Activated naive CD8-positive, alpha-beta T cell treated with anti-CD3 and anti-CD28 coated beads, Interleukin-2, amount 50 U/mL, for 16 hours (primary cell): ENCODE measurements around the gene KAT2B.
A peak's percentile ranks its signal among the peaks of the same experiment; 100 is the strongest.
"Not testable (repeated sequence)": the region's sequence is repeated elsewhere in the genome, so short reads cannot be mapped to it uniquely, and the experiment has no call there.

Source experiments
- DNase-seq: peaks from one replicate; pipeline ENCODE4 v3.0.0-alpha.2; 2020; ENCODE audit warnings: low read depth, low spot score

The KAT2B gene

DNA sequence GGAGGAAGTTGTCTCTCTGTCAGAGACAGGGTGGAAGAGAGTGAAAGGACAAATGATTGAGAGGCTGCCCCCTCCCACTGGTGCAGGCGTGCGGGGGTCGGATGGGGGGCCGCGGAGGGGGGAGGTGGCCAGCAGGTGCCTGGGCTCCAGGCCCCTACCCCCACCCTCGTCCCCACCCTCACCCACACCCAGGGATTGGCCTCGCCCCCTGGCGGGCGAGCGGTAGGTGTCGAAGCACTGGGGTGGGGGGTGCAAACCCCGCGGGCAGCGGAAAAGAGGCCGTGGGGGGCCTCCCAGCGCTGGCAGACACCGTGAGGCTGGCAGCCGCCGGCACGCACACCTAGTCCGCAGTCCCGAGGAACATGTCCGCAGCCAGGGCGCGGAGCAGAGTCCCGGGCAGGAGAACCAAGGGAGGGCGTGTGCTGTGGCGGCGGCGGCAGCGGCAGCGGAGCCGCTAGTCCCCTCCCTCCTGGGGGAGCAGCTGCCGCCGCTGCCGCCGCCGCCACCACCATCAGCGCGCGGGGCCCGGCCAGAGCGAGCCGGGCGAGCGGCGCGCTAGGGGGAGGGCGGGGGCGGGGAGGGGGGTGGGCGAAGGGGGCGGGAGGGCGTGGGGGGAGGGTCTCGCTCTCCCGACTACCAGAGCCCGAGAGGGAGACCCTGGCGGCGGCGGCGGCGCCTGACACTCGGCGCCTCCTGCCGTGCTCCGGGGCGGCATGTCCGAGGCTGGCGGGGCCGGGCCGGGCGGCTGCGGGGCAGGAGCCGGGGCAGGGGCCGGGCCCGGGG lies at the start of gene KAT2B:
KAT2B (plus strand) TSS at position 682 of the 783 bp plus-strand sequence; CDS start at position 714, 32 bp downstream.
- peak; percentile 68 for DNase-seq

DNA sequence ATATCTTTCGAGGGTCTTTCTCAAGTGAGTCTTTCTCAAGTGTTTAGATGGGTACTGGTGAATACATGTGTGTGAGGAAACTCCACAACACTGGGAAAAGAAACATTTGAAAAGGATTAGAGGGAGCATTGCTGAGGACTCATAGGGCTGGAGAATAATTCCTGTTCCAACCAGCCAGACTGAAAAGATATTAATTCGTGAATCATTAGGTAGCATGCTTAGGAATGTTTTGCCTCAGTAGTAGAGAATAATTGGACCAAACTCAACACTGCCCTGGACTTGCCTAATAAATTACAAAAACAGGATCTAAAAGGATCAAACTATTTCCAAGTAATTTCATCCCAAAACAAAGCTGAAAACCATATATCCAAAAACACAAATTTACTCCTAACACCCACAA lies 45.5 kb upstream of the KAT2B start:
- DNase-seq, result no peak

DNA sequence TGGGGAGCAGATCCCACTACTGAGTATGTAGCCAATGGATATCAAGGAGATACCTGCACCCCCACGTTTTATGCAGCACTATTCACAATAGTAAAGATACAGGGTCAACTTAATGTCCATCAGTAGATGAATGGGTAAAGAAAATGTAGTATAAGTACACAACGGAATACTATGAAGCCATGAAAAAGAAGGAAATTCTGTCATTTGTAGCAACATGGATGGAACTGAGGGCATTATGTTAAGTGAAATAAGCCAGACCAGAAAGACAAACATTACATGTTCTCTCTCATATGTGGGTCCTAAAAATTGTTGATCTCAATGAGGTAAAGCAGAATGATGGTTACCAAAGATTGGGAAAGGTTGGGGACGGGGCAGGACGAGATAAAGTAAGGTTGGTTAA lies 42.7 kb upstream of the KAT2B start:
- DNase-seq, result no peak

DNA sequence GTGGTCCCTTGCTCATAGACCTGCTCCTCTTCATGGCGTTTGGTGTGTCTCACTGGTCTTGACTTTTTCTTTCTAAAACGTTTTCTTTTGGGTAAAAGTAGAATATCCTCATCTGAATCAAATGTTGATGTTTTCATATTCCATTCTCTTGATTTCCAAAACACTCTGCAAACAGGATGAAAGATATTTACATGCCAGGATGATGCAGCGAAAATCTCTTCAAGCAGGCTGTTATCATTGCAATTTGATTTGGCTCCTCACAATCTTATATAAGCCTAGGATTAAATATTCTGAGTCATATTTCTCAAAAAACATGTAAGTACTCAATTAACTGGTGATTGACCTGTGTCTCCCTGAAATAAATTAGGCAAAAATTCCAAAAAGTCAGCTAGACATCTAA lies 38.3 kb upstream of the KAT2B start:
- no peak for DNase-seq

DNA sequence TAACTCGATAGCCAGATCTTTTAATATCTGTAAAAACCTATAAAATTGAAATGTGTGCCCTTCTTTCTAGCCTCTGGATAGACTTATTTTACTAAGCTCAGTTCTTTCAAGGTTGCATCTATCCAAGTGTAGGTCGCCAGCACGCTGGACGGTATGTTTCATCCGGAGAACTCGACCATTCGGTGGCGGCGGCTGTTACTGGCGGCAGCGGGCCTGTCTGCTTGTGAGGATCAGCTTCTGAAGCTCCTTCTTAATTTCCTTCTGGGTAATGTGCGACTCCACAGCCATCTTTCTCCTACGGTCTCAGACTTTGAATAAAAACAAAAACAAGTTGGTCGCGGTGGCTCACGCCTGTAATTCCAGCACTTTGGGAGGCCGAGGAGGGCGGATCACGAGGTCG lies 32.3 kb upstream of the KAT2B start:
- DNase-seq, result no peak

DNA sequence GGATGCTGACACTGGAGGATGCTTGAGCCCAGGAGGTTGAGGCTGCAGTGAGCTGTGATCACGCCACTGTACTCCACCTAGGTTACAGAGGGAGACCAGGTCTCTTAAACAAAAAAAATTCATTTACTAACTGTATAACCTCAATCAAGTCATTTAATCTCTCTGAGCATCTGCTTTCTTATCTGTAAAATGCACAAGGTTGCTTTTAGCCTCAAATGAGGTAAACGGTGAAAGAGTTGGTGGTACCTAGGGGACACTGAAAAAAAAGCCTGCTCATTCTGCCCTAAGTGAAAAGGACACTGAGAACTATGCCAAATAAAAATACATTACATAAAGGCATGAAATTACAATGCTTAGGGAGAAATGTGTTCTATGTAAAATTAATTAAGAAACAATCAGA lies 31.6 kb upstream of the KAT2B start:
- no peak for DNase-seq

DNA sequence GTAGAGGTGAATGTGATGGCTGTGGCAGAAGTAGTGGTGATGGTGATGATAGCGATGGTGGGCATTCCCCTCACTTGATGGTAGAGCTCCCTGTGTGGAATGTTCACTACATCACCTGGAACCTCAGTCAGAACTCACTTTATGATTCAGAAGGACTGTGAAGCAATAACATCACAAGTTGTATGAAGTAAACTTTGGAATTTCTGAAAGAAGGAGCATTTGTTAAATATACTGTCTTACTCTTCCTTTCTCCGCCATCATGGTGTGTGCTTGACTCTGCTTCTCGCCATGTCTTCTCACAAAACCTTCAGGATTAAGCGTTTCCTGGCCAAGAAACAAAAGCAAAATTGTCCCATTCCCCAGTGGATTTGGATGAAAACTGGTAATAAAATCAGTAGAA lies 28.1 kb upstream of the KAT2B start, which contains the start of gene PP2D1:
PP2D1 (minus strand) TSS at position 101 of the 400 bp plus-strand sequence. CDS start 192 bp downstream, outside the sequence.
- no peak for DNase-seq

DNA sequence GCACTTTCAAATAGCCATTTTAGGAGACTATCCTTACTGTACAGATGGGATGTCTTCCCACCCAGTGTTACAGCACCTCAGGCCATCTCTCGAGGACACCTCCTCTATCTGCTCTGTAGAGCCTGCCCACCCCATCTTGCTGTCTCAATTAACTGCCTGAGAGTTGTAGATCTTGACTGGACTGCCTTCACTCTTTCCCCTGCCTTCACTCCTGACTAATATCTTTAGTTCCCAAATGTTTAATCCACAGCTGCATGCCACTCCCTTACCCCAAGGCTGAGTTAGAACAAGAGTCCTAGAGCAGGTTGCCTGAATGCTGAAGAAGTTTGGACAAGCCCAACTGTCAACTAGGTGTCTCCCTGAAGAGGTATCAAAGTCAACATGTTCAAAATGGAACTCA lies 26.9 kb upstream of the KAT2B start:
- DNase-seq, result no peak

DNA sequence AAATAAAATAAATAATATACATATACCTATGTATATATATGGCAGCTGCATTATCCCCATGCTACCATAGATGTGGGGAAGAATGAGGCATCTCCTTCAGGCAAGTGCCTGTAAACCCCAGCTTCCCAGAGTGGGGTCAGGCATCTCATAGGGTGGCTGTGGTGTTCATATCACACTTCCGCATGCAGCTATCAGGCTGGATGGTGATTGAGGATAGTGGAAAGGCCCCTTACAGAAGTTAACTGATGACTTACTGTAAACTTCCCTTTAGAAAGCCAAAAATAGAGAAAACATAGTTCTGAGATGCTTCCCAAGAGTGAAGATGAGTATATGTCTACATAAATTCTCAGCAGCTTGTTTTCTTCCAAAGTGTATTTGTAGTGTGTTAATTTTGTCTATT lies 24.7 kb upstream of the KAT2B start:
- no peak for DNase-seq

DNA sequence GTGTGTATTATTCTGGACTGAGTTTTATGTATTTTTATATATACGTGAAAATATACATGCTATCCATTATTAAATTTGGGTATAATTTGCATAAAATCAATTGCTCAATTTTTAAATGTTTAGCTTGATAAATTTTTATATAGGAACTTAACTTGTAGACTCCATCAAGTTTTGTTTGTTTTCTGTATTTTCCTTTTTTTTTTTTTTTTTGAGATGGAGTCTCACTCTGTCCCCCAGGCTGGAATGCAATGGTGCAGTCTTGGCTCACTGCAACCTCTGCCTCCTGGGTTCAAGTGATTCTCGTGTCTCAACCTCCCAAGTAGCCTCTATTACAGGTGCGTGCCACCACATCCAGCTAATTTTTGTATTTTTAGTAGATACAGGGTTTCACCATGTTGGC lies 24.2 kb upstream of the KAT2B start:
- DNase-seq, result not testable (repeated sequence)

DNA sequence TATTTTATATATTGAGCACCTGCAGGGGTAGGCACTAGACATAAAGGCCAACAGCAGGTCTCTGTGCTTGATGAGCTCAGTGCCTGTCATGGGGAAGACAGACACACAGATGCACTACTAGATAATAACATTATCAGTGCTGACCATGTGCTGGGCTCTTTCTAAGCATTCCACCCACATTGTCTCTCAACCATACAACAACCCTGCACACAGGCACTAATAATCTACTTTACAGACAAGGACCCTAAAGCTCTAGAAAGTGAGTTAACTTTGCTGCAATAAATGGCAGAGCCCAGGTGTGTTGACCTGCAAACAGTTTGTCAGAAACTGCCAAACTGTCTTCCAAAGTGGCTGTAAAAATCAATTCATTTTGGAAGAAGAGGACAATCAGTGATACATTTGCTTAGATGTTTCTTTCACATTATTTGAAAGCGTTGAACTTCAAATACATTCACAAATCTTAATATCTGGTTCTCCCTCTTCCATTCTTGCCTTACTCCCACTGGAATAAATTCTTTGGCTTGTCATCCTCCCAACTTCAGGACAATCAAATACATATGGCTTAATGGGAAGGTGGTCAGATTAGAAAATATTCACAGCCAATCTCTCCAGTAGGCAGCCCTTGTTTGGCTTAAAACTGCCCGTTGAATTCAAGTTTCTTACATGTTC lies 17.2 kb upstream of the KAT2B start:
- no peak for DNase-seq

DNA sequence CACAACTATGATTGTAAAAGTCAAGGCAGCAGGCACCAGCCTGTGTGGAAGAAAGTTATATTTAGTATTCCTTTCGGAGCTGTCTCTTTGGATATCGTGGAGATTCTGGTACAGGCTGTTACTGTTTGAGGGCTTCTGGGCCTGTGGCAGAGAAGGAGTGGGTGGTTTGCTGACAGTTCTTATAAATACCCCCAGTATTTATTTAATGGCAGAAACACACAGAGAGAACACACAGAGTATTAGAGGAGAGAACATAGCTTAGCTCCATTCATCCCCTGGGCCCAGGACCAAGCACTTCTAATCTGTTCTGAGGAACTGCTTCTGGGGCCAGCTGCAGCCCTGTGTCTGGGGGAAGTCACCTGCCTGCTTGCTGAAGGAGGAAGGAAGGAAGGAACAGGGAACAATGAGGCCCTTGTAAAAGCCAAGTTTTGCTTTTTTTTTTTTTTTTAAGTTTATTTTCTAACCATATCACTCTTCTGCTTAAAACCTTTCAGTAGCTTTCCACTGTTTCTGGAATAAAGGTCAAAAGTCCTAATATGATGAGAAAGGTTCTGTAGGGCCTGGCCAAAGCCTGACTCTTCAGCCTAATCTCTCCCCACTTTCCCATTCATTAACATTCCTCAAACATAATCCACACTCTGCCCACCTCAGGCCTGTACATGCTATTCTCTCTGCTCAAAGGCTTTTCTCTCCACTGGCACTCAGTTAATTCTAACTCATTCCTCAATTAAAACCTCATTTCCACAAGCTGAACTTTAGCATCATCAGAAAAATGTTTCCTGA lies 16.4 kb upstream of the KAT2B start:
- no peak for DNase-seq

DNA sequence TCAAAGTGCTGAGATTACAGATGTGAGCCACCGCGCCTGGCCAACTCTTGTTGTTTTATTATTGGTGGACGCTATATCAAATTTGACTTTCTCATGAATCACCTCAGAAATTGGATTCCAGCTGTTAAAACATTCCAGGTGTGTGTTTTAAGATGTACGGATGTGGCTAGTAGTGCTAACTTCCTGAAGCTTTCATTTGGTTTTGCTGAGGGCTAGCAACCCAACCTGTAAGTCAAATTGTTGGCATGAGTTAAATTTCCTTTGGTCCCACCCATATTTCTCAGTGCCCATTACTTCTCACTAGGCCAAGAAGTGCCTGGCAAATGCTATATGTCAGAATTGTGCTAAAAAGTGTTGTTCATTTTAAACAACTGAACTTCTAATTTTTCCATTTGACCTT lies 13.1 kb upstream of the KAT2B start:
- DNase-seq, result no peak

DNA sequence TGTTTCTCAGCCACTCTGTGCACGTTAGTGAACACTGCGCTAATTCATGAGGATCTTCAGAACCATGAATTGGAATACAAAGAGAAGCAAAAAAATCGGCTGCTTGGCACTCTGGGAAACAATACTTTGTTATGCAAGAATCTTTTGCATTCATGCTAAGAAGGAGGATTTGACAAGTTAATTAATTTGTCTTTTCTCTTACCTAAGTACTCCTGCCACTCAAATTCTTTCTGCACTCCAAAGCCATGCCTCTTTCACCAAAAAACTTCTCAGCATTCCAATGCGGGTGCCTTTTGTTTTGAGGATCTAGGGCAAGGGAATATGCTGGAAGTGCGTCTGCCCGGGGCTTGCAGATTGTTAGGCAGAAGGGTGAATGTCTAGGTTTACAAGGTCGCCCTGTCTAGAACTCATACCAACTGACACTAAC lies 11.3 kb upstream of the KAT2B start:
- DNase-seq, result no peak

DNA sequence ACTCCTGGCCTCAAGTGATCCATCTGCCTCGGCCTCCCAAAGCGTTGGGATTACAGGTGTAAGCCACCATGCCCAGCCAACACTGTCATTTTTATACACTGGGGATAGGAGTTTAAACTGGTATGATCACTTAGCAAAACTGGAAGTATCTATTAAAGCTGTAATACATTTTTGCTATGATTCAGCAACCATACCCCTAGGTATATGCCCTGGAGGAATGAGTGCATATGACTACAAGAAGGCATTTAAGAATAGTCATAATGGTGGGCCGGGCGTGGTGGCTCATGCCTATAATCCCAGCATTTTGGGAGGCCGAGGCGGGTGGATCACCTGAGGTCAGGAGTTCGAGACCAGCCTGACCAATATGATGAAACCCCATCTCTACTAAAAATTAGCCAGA lies 8.3 kb upstream of the KAT2B start:
- not testable (repeated sequence) for DNase-seq

DNA sequence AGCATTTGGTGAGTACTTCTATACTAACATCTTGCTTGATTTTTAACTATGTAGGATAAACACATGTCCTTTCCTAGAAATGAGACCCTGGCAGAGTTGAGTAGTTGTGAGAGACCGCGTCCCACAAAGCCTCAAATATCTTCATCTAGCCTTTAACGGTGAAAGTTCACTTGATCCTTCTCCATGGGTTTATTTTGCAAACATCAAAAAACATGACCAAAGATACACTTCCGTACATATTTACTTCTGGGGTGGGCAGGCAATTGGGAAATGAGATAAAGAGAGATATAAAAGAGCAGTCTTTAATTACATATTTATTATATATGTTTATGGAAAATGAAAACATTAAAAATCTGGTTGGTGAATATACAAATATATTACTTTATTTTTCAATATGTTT lies 5.2 kb upstream of the KAT2B start:
- no peak for DNase-seq

DNA sequence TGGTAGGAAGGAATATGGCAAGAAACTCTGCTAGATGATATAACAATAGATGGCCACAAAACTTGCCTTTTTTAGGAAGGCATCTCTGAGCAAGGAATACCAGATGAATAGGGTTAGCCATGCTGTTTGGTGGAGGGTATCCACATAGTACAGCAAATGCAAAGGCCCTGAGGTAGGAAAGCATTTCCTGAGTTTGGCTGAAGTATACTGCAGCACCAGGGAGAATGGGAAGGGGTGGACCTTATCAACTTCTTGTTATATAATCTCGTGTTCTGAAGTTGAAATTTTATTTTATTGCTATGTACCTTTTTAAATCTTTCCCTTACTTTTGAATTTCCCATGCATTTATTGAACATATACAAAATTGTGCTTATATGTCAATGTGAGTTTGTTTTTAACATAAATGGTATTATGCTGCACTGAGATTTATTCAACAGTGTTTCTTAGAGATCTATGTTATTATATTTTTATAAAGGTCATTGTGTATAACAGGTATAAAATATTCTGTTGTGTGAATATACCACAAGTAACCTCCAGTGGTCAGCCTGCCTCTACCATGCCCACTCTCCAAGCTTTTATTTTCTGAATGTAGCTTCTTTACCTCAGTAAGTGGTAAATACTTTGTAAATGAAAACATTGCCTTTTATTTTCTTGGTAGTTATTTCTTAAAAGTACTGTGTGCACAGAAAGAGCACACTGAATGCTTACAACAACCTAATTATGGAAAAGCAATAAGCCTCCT lies 2.8 kb upstream of the KAT2B start:
- DNase-seq, result no peak

DNA sequence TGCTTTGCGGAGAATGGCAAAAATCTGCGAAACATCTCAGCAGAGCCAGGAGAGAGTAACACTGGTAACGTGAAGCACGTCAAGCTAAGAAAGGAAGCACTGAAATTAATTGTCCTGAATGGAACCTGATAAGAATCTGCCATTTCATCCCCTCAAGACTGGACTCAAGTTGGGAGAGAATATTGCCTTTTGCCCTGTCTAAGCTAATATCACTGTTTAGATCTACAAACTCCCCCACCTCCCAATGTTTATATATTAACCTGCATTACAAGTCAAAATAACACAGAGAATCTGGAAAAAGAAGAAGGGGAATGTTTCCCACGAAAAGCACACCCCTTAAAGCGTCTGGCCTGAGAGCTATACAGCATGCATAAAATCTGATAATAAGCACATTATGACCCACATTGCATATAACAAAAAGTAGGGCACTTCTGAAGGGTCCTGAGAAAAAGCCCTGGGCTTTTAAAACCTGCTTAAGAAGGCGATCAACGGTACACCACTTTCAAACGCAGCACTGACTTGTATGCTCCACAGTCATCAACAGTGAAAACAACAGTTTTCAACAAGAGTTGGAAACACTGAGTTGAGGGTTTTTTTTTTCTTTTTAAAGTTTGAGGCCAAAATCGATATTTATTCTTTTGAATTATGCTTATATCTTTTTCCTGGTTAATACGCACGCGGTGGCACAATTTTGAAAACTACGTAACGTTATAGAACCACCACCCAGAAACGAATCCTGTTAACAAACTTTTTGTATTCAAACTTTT lies 1.4 kb upstream of the KAT2B start:
- no peak for DNase-seq

DNA sequence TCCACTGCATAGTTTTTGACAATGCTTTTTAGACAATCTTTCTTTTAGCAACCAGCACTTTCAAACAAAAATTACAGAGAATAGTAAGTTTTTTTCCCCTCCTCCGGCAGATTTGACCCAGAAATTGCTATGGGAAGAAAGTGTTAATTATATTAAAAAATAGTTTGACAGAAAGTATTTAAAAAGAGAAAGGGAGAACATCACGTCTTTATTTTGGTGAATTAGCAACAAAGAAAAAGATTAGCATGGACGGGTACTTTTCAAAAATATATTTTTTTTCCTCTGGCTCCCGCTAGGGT lies 831 bp upstream of the KAT2B start:
- DNase-seq, result no peak

DNA sequence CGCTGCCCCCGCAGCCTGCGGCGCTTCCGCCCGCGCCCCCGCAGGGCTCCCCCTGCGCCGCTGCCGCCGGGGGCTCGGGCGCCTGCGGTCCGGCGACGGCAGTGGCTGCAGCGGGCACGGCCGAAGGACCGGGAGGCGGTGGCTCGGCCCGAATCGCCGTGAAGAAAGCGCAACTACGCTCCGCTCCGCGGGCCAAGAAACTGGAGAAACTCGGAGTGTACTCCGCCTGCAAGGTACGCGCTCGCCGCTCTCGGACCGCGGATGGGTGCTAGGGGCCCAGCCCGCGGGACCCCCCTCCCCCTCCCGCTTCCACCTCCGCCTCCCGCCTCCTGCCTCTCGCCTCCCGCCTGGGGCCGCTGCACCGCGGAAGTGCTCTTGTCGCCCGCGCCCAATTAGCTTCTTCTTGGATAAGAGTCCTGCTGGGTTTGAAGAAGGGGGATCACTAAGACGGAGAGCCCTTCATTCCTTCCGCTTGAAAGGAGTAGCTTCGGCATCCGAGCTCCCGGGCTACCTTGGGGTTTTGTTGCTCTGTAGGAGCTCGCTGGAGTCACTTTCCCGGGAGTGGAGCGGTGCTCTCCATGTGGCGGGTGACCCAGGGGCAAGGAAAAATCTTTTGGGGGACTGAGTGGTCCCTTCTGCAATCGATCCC lies 426 bp downstream of the KAT2B start:
- peak; percentile 33 for DNase-seq
